Uterine smooth muscle cell (primary cell): ENCODE data around the gene LRRC52. TPM values are rescaled to one million over a fixed set of nuclear protein-coding genes. Genes with fewer than 3 reads are reported as not detected.

Experiments
- total RNA-seq: library from RNA; depleted of rRNA; stranded (reverse); fragments of >200 nt; gene quantifications from 2 replicates; pipeline ENCODE4 v1.2.3, GENCODE V29; 2014

The LRRC52 gene
- total RNA-seq = not detected in 2 replicates

GRCh38 chr1:165543532-165544438 lies at the start of gene LRRC52:
Gene LRRC52 (plus strand): TSS chr1:165544000. CDS start chr1:165544297, 297 bp downstream.

Other genes with a start within 250 kb of the LRRC52 start
- gene LMX1A, start 187.3 kb upstream of the LRRC52 start, total RNA-seq = not detected in 2 replicates
- gene RXRG, start 98.9 kb upstream of the LRRC52 start, total RNA-seq = not detected in 2 replicates
- 132 and 213 TPM in 2 replicates for gene MGST3, start 87.2 kb downstream of the LRRC52 start, total RNA-seq
- gene ALDH9A1, start 154.6 kb downstream of the LRRC52 start, total RNA-seq = 177 and 193 TPM in 2 replicates
- gene TMCO1, start 224.9 kb downstream of the LRRC52 start, total RNA-seq = 87.7 and 104 TPM in 2 replicates